Endothelial cell of umbilical vein (primary cell): ENCODE data around the gene TRIM17. TPM values are rescaled to one million over a fixed set of nuclear protein-coding genes. Genes with fewer than 3 reads are reported as not detected.

Experiments used
- BruUV-seq: library from RNA; stranded (reverse); fragments of 400-500 nt; replicated peaks from 2 replicates; lab custom pipeline; 2021; lab: Mats Ljungman, UMichigan
- CTCF ChIA-PET: fragments of 300-600, 350-600 bp; sonication (Branson Sonifier 250); formaldehyde crosslinking; loops from one replicate; lab custom pipeline; 2021; ENCODE audit warnings: antibody characterized with exemption, inconsistent platforms; lab: Charles Lee
- POLR2A ChIA-PET: fragments of 300-600, 350-600 bp; sonication (Branson Sonifier 250); formaldehyde crosslinking; loops from one replicate; lab custom pipeline; 2021; ENCODE audit warnings: antibody characterized with exemption, inconsistent platforms; lab: Charles Lee
- DNase-seq: peaks from one replicate; pipeline ENCODE4 v3.0.0-alpha.2; 2011; ENCODE audit warnings: low read depth, low spot score
- FAIRE-seq: peaks from 2 replicates; lab custom pipeline; 2011; peaks lifted over from hg19 to GRCh38; lab: Jason Lieb, UNC
- H2AFZ ChIP-seq: 2 replicates; pipeline ENCODE4 v1.6.0; 2012; ENCODE audit warnings: low read depth, low read length, control low read depth, inconsistent platforms
- H3K27ac ChIP-seq: 2 replicates; pipeline ENCODE4 v1.5.1; 2011; ENCODE audit warnings: low read depth, mild to moderate bottlenecking, control low read depth, low read length, moderate library complexity; ENCODE audit not compliant: insufficient read depth
- H3K27me3 ChIP-seq, 2 experiments: 2 replicates each; pipeline versions ENCODE4 v1.6.0 to v1.6.1; 2011; ENCODE audit warnings: low read length in 2 of 2, mixed read lengths in 1 of 2; ENCODE audit not compliant: control insufficient read depth in 2 of 2, insufficient read depth in 2 of 2
- H3K36me3 ChIP-seq, 2 experiments: 2 replicates in 1 of 2; 3 replicates in 1 of 2; pipeline ENCODE4 v1.5.1; 2011; ENCODE audit warnings: low read length in 2 of 2, mild to moderate bottlenecking in 1 of 2, moderate library complexity in 1 of 2; ENCODE audit not compliant: control insufficient read depth in 2 of 2, insufficient read depth in 2 of 2; ENCODE audit errors: extremely low read depth in 1 of 2
- H3K4me1 ChIP-seq: 3 replicates; pipeline ENCODE4 v1.5.1; 2011; ENCODE audit warnings: mild to moderate bottlenecking, low read length; ENCODE audit not compliant: control insufficient read depth, insufficient read depth; ENCODE audit errors: extremely low read depth
- H3K4me2 ChIP-seq: 2 replicates; pipeline ENCODE4 v1.6.1; 2011; ENCODE audit warnings: low read length, control low read depth, mixed read lengths; ENCODE audit not compliant: insufficient read depth
- H3K4me3 ChIP-seq, 3 experiments: fragments of 200-600 bp in 1 of 3; sonication (generic), shearing (Covaris generic) in 1 of 3; replicated peaks in 1 of 3; 2 replicates each; pipeline ENCODE4 v1.5.1; 2011 to 2016; ENCODE audit warnings: control low read depth in 3 of 3, low read length in 3 of 3, mild to moderate bottlenecking in 2 of 3, inconsistent platforms in 1 of 3, low read depth in 1 of 3, moderate library complexity in 1 of 3; ENCODE audit not compliant: insufficient read depth in 1 of 3
- H3K79me2 ChIP-seq: 2 replicates; pipeline ENCODE4 v1.6.0; 2012; ENCODE audit warnings: low read length, inconsistent platforms; ENCODE audit not compliant: control insufficient read depth, insufficient read depth
- H3K9ac ChIP-seq: replicated peaks from 2 replicates; pipeline ENCODE3; 2011; ENCODE audit warnings: low read length, control low read depth; ENCODE audit not compliant: insufficient read depth; ENCODE audit errors: extremely low read depth
- H3K9me1 ChIP-seq: replicated peaks from 3 replicates; pipeline ENCODE4 v1.6.0; 2011; ENCODE audit warnings: mild to moderate bottlenecking, low read length; ENCODE audit not compliant: control insufficient read depth, insufficient read depth; ENCODE audit errors: extremely low read depth
- H3K9me3 ChIP-seq: replicated peaks from 2 replicates; pipeline ENCODE4 v1.5.1; 2012; ENCODE audit warnings: low read length, inconsistent platforms; ENCODE audit not compliant: control insufficient read depth, insufficient read depth
- H4K20me1 ChIP-seq: replicated peaks from 2 replicates; pipeline ENCODE3; 2011; ENCODE audit warnings: mild to moderate bottlenecking, low read length; ENCODE audit not compliant: control insufficient read depth, insufficient read depth; ENCODE audit errors: extremely low read depth
- FOS ChIP-seq: IDR thresholded peaks from 2 replicates; pipeline ENCODE4 v1.6.1; 2011; ENCODE audit warnings: mild to moderate bottlenecking, low read length, moderate library complexity, borderline replicate concordance; ENCODE audit not compliant: insufficient read depth
- JUN ChIP-seq: IDR thresholded peaks from 2 replicates; pipeline ENCODE4 v1.6.1; 2011; ENCODE audit warnings: borderline replicate concordance, low read depth; ENCODE audit not compliant: insufficient read length, insufficient read depth
- MYC ChIP-seq: IDR thresholded peaks from one replicate; pipeline ENCODE4 v1.6.1; 2011; ENCODE audit warnings: mild to moderate bottlenecking, low read depth, low read length
- POLR2A ChIP-seq: IDR thresholded peaks from 2 replicates; pipeline ENCODE4 v1.6.1; 2012; ENCODE audit warnings: low read depth, mild to moderate bottlenecking, control low read depth, low read length
- dilution Hi-C: fragments of 300-500 bp; cut with MboI; formaldehyde crosslinking; loops from one replicate; pipeline ENCODE4 v1.15.0; 2019; ENCODE audit warnings: low sequenced_read_pairs; ENCODE audit not compliant: extremely low pct_ligation_motif_present
- intact Hi-C: fragments of 100-400 bp; cut with micrococcal nuclease; formaldehyde crosslinking; loops from one replicate; pipeline ENCODE4 v1.10.0; 2022
- polyA plus RNA-seq, 4 experiments: library from polyadenylated mRNA; depleted of rRNA in 3 of 4; stranded (reverse) in 3 of 4; unstranded in 1 of 4; fragments of >200 nt; gene quantifications; 2 replicates each; pipeline versions ENCODE4 v1.2.1 to v1.2.3, GENCODE V29; 2011 to 2012; ENCODE audit warnings: missing spikeins in 1 of 4
- total RNA-seq: library from RNA; stranded (reverse); gene quantifications from 2 replicates; pipeline ENCODE4 v1.2.3, GENCODE V29; 2021
- TF ChIP-seq, protein P1 (sequence below): IDR thresholded peaks from 2 replicates; pipeline ENCODE4 v1.6.1; 2011; ENCODE audit not compliant: insufficient read depth, insufficient read length

TRIM17 gene
- total and polyA plus RNA-seq, 2 donors (not counting 3 experiments of a cell fraction or from before 2014, with no cell fraction given): not detected

DNA sequence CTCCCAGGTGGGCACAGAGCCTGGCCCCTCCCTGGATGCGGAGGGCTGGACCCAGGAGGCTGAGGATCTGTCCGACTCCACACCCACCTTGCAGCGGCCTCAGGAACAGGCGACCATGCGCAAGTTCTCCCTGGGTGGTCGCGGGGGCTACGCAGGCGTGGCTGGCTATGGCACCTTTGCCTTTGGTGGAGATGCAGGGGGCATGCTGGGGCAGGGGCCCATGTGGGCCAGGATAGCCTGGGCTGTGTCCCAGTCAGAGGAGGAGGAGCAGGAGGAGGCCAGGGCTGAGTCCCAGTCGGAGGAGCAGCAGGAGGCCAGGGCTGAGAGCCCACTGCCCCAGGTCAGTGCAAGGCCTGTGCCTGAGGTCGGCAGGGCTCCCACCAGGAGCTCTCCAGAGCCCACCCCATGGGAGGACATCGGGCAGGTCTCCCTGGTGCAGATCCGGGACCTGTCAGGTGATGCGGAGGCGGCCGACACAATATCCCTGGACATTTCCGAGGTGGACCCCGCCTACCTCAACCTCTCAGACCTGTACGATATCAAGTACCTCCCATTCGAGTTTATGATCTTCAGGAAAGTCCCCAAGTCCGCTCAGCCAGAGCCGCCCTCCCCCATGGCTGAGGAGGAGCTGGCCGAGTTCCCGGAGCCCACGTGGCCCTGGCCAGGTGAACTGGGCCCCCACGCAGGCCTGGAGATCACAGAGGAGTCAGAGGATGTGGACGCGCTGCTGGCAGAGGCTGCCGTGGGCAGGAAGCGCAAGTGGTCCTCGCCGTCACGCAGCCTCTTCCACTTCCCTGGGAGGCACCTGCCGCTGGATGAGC is 44.3 kb downstream of the TRIM17 start:
- dilution Hi-C loops: no loop called here
- no peaks in the 10 kb centered on the region for H3K79me2 ChIP-seq
- no peaks in the 10 kb centered on the region for H3K9me3 ChIP-seq
- H3K27ac ChIP-seq: no peak overlapping the region
- POLR2A ChIA-PET: no interaction called here
- no peak overlapping the region for H3K9ac ChIP-seq
- no peaks in the 10 kb centered on the region for H3K27me3 ChIP-seq
- intact Hi-C loops: no loop called here
- no peaks in the 10 kb centered on the region for H3K36me3 ChIP-seq
- H3K4me2 ChIP-seq: no peak overlapping the region
- no peaks in the 10 kb centered on the region for H4K20me1 ChIP-seq
- H3K4me3 ChIP-seq: no peak overlapping the region
- no peak for FAIRE-seq
- no peak for TF ChIP-seq JUN
- TF ChIP-seq, protein P1, sequence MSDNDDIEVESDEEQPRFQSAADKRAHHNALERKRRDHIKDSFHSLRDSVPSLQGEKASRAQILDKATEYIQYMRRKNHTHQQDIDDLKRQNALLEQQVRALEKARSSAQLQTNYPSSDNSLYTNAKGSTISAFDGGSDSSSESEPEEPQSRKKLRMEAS: no peak
- no peak for TF ChIP-seq MYC
- no peak for TF ChIP-seq POLR2A
- TF ChIP-seq FOS: no peak
- CTCF ChIA-PET: no interaction called here
- no peaks in the 10 kb centered on the region for H3K9me1 ChIP-seq
- H2AFZ ChIP-seq: no peak overlapping the region
- H3K4me1 ChIP-seq: no peaks in the 10 kb centered on the region
- BruUV-seq: no TSS peak
- DNase-seq: no peak

DNA sequence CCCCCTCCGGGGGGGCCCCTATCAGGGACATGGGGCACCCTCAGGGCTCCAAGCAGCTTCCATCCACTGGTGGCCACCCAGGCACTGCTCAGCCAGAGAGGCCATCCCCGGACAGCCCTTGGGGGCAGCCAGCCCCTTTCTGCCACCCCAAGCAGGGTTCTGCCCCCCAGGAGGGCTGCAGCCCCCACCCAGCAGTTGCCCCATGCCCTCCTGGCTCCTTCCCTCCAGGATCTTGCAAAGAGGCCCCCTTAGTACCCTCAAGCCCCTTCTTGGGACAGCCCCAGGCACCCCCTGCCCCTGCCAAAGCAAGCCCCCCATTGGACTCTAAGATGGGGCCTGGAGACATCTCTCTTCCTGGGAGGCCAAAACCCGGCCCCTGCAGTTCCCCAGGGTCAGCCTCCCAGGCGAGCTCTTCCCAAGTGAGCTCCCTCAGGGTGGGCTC is 44.9 kb downstream of the TRIM17 start:
- Histone ChIP-seq H3K9me1 (no peaks in the 10 kb centered on the region), H3K9me3 (no peaks in the 10 kb centered on the region), H3K4me2 (no peak overlapping the region), H3K36me3 (no peaks in the 10 kb centered on the region), H3K27ac (no peak overlapping the region), H3K4me1 (no peaks in the 10 kb centered on the region), H4K20me1 (no peaks in the 10 kb centered on the region), H3K79me2 (no peaks in the 10 kb centered on the region), H3K27me3 (no peaks in the 10 kb centered on the region), H2AFZ (no peak overlapping the region), H3K9ac (no peak overlapping the region), H3K4me3 (no peak overlapping the region)
- no peak for FAIRE-seq
- no TSS peak for BruUV-seq
- POLR2A ChIA-PET: no interaction called here
- dilution Hi-C loops: no loop called here
- CTCF ChIA-PET: no interaction called here
- TF ChIP-seq POLR2A (no peak), FOS (no peak), MYC (no peak)
- DNase-seq: no peak
- intact Hi-C loops: no loop called here
